HG03196 (cell line): Measurements from ENCODE around the gene CLTCL1.
"Not testable (repeated sequence)": the region's sequence is repeated elsewhere in the genome, so short reads cannot be mapped to it uniquely, and the experiment has no call there.

Experiments
- ATAC-seq: cut with Tn5 transposase; IDR thresholded peaks from one replicate; pipeline ENCODE4 v1.9.1; 2021; ENCODE audit not compliant: unreplicated experiment

The CLTCL1 gene

DNA sequence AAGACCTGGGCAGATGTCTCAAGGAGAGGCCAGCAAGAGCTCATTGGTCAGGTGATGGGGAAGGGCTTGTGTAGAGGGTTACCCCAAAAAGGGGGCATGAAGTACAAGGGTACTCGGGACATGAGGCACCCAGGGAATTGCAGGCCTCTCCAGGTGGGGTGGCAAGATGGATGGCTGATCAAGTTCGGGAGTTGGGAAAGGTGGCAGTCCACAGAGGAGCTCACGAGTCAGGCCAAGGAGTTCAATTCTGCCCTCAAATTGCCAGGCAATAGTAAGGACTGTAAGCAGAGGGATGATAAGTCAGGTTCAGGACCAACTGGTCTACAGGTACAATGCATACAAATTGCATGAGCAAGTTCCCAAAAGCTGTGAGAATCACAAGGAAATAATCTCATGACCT, 70.7 kb downstream of the CLTCL1 start:
- no peak for ATAC-seq

DNA sequence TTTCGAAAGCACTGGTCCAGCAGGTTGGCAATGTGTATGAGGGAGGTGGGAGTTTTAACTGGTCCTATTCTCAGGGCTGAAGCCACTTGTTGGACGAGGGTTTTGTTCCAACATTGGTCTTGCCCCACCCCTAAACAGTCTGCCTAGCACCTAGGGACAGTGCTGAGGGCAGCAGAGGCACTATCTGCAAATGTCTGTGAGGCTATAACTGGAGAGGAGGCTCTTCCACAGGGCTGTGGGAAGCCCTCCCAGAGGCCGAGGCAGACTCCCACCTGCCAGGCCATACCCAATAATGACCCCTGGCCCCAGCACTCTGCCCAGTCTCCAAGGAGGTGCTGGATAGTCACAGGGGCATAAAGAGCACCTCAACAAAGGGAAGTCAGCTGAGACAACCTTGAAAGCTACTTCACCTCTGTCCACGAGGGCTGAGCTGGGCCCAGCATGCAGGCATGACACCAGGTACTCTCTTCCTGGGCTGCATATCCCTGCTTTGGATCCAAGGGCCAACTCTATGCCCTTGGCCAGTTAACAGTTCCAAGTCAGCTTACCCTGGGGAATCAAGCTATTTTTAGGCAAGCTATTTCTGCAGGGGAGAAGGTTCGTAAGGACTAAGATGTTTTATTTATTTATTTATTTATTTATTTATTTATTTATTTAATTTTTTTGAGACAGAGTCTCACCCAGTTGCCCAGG, 72.8 kb downstream of the CLTCL1 start:
- ATAC-seq, result no peak

DNA sequence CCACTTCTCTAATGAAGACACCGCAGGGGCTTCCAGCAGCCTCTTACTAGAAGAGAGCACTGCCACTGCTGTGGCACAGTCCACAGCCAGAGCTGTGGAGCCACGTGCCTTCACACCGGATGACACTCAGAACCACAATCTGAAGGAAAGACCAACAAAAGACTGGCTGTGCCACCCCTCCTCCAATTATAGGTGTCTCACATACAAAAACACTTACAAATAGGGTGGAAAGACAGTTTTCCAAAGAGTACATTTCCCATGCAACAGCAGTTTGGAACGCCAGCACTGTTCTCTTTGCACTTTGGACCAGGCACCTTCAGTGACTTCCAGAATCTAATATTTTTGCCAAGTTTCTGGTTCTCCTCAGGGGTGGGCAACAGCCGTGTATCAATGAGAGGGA, 74.9 kb downstream of the CLTCL1 start:
- ATAC-seq, result no peak

DNA sequence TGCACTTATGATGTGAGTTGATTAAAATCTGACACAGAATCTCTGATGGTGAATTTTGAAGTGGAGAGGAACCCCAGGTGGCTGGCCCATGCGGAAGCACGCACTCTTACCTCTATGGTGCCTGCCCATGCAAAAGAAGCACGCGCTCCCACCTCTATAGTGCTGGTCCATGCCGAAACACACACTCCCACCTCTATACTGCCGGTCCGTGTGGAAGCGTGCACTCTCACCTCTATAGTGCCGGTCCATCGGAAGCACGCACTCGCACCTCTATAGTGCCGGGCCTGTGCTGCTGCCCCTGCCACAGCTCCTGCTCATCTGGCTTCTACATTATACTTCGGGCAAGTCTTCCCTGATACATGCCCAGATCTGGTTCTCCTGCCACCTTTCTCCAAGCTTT, 76.2 kb downstream of the CLTCL1 start:
- no peak for ATAC-seq

DNA sequence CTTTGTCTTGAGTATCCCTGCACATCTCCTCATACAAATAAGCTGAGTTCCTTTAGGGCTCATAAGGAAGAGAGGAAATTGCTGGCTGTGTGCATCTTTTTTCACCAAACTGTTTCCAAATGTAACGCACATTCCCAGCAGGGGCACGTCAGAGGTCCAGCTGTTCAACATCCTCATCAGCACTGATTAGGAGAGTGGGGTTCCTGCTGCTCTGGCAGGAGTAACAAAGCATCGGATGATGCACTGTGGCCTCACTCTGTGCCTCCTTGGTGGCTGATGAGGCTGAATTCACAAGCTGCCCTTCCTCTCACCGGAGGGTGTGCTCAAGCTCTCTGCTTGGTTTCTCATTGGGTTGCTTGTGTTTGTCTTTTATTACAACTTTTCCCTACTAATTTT, 77.4 kb downstream of the CLTCL1 start:
- ATAC-seq, result no peak

DNA sequence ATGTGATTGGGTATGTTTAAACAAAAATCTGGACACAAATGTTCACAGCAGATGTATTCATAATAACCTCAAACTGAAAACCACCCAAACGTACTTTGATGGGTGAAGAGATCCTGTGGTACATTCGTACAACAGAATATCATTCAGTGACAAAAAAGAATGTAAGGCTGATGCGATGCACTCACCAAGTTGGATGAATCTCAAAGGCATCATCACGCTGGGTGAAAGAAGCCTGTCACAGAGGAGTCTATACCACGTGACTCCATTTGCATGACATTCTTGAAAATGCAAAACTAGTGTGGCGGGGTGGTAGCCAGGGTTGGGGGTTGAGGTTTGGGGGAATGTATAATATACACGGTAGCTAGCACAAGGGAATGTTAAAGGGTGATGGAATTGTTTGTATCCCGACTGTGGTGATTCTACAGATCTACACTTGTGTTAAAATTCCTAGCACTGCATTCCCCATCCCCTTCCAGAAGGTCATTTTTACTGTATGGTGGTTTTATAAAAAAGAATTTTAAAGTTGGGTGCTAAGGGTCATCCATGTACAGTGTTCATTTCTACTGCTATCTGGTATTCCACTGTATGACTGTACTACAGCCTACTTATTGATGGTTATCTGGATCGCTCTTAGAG, 78.0 kb downstream of the CLTCL1 start:
- ATAC-seq, result no peak

DNA sequence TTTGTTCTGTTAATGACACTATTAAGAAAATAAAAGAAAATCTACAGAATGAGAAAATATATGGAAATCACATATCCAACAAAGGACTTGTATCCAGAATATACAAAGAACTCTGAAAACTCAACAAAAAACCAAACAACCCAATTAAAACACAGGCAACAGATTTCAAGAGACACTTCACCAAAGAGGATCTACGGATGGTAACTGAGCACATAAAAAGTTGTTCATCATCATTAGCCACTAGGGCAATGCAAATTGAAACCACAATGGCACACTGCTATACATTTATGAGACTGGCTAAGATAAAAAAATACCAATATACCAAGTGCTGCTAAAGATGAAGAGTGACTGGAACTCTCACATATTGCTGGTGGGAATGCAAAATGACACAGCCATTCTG, 78.5 kb downstream of the CLTCL1 start:
- no peak for ATAC-seq

DNA sequence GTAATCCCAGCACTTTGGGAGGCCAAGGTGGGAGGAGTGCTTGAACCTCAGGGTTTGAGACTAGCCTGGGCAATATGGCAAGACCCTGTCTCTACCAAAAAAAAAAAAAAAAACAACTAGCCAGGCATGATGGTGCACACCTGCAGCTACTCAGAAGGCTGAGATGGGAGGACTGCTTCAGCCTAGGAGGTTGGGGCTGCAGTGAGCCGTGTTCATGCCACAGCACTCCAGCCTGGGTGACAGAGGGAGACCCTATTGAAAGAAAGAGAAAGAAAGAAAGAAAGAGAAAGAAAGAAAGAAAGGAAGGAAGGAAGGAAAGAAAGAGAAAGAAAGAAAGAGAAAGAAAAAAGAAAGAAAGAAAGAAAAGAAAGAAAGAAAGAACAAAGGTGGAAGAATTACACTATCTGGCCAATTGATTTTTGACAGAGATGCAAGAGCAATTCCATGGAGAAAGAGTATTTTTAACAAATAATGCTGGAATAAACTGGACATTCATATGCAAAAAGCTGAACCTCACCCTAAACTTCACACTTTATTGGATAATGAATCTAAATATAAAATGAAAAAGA, 79.1 kb downstream of the CLTCL1 start:
- no peak for ATAC-seq

DNA sequence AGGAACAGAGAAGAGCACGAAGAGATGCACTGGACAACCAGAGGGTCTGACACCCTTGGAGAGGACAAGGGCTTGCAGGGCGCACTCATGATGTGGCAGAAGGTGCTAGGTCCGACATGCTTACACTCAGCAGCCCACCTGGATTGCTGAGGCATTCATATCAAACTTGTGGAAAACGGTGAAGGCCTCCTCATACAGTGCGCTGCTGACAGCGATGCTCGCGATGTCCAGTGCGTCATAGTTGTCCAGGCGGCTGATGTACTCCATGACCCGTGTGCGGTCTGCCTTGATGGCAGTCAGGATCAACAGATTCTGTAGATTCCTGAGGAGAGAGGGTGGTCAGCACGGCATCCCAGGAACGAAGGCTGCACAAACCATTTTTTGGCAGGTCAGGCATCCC, 81.3 kb downstream of the CLTCL1 start:
- no peak for ATAC-seq

DNA sequence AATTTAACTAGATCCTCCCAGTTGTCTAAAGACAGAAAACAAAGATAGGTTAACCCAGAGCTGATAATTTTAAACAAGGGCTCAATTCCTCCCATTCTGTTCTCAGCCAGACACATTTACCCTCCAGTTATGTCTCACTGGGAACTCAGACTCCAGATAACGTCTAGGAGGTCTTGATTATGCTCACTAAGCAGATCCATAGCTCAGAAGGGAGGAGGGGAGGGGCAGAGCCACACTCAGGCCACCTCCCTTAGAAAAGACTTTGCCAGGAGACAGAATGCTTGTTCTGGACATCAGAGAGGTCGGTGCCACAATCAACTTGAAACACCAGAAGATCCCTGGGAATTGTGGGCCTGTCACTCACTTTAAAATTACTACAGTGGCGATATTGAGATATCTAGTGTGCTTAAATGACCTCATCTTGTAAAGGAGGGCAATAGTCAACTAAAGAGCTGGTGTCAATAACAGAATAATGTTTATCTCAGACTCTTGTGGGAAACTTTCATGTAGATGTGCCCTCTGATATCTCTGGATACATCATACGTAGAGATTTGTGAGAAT, 83.2 kb downstream of the CLTCL1 start:
- ATAC-seq, result no peak

DNA sequence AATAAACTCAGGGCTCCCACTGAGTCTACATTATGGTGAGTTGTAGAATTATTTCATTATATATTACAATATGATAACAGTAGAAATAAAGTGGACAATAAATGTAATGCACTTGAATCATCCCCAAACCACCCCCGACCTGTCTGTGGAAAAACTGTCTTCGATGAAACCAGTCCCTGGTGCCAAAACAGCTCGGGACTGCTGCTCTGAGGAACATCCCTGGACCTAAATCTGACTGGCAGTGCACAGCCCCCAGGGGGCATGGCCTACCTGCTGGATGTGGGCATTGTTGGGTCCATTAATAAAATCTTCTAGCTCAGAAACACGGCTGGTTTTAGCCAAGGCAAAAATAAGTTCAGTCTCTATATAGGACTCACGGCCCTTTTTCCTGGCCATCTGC, 83.6 kb downstream of the CLTCL1 start:
- no peak for ATAC-seq

DNA sequence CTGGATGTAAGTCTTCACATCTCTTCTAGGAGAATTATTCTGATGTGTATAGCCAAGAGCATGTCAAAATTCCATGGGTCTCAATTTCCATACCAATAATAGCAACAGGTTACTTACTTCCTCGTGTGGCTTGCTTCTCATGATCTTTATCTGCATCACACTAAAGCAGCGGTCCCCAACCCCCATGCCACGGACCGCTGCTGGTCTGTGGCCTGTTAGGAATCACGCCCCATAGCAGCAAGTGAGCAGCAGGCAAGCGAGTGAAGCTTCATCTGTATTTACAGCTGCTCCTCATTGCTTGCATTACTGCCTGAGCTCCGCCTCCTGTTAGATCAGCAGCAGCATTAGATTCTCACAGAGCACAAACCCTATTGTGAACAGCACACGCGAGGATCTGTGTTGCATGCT, 84.1 kb downstream of the CLTCL1 start:
- no peak for ATAC-seq

DNA sequence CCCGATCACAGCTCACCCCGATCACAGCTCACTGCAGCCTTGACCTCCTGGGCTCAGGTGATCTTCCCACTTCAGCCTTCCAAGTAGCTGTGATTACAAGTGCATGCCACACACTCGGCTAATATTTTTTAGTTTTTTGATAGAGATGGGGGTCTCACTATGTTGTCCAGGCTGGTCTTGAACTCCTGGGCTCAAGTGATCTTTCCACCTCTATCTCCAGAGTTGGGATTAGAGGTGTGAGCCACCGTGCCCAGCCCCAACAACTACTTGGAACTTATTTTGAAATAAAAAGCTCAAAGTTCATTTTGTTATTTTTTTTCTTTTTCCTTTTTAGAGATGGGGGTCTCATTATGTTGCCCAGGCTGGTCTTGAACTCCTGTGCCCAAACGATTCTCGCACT, 85.2 kb downstream of the CLTCL1 start:
- ATAC-seq, result no peak

DNA sequence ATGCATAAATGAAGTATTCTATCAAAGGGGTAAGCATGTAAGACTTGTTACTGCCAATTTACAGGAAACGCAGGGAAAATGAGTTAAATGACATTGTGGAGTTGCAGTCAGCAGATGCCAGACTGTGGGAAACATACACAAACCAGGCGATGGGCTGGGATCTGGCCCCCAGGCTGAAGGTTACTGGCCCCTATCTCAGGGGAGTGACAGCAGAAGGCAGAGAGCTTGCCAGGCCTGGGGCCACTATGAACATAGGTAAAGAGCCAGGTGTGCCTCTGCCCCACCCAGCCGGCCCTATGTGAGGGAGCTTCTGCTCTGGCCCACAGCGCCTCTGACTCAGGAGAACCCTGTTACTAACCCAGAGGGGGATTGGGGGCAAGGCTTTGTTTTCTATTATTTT, 86.9 kb downstream of the CLTCL1 start:
- no peak for ATAC-seq

DNA sequence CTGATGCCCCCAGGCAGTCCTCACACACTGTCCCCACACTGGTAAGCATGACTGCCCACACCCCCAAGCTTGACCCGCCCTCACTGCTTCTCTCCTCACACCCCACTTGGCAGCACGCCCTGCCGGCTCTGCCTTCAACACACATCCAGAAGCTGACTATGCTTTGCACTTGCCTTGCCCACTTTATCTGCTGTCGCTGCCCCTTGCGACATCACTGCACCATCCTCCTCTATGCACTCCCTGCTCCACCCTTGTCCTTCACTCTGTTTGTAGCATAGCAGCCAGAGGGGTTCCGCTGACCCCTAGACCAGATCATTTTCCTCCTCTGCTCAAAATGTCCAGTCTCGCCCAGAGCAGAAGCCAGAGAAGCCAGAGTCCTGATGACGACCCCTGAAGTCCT, 87.7 kb downstream of the CLTCL1 start:
- no peak for ATAC-seq

DNA sequence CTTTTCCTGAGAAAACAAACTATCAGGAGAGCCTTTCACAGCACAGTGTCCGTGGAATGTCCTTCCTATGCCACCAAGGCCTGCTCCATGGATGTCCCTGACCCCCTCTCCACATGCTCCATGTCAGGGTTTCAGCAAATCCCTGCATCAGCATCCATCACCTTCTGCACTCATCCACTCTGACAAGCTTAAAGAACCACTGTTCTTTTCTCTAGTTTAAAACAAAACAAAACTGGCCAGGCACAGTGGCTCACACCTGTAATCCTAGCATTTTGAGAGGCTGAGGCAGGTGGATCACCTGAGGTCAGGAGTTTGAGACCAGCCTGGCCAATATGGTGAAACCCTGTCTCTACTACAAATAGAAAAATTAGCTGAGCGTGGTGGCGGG, 88.7 kb downstream of the CLTCL1 start:
- ATAC-seq, result not testable (repeated sequence)

DNA sequence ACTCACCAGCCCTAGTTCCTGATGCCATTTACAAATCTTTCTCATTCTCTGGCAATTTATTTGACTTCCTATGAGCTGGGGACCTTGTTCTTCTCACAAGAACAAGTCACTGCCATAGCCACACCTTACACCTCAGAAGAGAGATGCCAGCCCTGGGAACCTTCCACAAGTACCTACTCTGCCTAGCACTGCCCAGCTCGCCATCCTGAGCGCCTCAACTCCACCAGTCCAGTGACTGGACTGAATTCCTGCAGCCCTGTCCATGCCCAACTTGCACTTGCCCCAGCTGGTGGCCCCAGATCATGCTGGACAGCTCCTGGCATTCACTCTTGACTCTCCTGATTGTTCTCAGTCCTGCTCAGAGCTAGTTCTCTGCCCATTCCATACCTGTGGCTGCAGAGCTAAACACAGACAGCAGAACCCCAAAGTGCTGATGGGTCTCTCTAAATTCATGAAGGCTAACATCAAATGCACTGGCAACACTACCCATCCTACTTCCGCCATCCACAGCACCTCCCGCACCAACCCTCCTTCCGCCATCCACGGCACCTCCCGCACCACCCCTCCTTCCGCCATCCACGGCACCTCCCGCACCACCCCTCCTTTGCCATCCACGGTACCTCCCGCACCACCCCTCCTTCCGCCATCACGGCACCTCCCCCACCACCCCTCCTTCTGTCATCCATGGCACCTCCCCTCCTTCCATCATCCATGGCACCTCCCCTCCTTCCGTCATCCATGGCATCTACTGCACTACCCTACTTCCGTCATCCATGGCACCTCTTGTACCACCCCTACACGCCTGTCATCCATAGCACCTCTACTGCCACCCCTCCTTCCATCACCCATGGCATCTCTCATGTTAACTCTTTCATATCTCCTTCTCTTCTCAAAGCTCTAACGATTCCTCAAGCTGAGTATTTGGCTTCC, 89.4 kb downstream of the CLTCL1 start:
- no peak for ATAC-seq

DNA sequence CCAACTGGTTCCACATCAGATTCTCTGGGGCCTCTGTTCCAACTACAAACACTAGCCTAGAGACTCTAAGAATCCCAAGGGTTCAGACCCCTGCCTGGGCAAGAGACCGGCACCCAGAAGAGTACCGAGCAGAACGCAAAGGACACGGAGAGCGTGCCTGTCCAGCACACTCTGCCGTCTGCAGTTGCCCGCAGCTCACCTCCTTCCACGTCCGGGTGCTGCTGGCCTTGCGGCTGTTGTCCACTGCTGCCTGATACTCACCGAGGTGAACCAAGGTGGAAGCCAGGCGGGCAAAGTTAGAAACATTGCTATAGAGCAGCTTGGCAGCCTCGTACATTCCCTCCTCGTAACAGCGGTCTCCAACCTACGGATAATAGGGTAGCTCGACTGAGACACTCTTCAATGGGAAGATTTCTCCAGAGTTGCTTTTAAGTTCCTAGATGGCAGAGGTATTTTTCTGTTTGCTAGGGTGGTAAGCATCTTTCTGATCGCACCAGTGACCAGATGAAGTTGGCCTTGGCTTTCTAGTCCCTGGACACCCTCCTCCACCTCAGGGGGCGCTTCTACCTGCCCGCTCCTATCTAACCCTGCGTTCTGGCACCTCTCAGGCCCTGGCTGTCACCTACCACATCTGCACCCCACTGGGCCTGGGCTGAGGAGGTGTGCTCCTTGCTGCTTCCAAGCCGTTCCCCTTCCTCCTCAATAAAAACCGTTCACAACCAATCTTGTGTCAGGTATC, 90.2 kb downstream of the CLTCL1 start:
- ATAC-seq, result no peak

DNA sequence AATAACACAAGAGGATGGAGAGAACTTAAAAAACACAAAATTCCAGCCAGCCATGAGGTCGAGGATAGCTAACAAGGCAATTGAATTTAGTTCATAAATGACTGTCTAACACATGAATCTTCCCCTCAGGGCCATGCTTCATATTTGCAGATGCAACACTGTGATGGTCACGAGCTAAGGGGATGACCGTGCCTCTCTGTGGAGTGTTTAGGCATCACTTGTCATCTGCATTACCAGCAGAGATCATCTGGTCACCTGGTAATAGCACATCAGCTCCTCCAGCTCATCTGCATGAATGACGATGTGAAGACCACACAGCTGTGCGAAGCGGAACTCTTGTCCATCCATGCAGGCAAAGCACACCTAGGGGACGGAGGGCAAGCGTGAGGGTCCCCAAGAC, 92.0 kb downstream of the CLTCL1 start:
- ATAC-seq, result no peak

DNA sequence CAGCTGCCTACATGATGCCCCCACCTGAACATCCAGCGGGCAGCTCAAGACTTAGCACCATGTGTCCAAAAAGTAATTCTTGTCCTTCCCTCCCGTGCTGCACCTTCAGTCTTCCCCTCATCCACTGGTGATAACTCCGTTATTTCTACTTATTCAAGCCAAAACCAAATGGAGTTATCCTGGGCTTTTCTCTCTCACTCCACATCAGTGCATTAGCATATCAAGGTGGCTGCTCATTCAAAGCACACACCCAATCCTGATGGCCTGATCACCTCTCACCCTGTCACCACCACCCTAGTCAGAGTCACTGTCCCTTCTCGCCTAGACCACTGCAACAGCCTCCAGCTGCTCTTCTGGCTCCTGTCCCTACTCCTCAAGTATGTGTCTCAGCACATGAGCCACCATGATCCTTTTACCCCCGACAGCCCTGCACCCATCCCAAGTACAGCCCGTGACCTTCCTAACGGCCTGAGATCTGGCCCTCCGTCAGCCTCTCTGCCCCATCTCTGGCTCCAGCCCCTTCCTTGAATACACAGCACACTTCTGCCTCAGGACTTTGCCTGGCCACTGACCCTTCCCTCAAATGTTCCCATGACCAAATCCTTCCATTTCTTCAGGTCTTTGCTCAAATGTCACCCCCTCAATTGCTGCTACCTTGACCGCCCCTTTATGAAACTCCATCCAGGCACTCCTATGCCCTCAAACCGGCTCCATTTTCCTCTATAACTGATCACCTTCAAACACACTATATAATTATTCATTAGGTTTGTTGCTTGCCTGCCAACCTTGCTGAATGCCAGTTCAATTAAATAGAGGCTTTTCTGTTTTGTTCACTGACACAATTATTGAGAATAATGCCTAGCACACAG, 93.3 kb downstream of the CLTCL1 start:
- ATAC-seq, result no peak
